Sciatic nerve (tissue), 2 donors: ENCODE results near the gene ZDHHC24. TPM values are rescaled to one million over a fixed set of nuclear protein-coding genes. Genes with fewer than 3 reads are reported as not detected.
"Not testable (repeated sequence)": the region's sequence is repeated elsewhere in the genome, so short reads cannot be mapped to it uniquely, and the experiment has no call there.

Experiments used
- ATAC-seq: fragments of 200-7000 bp; cut with Tn5 transposase; one replicate; pipeline ENCODE4 v1.9.1; 2020; ENCODE audit warnings: mild to moderate bottlenecking, moderate library complexity
- DNase-seq: peaks from one replicate; pipeline ENCODE4 v3.0.0-alpha.2; 2020; ENCODE audit warnings: low spot score
- intact Hi-C: fragments of 100-400 bp; cut with DNase I; formaldehyde crosslinking; loops from one replicate; pipeline ENCODE4 v1.14.2; 2022
- total RNA-seq: library from RNA; stranded (reverse); fragmentation: NEBNext Ultra II Directional; extraction: Animal tissue kit (Norgen Biotek cat#: 25700); gene quantifications from one replicate; pipeline ENCODE4 v1.2.1, GENCODE V29; 2021
- donor health status: DM: no; HTN: no; CAD: no.
- donor health status: DM: no; HTN: no; CAD: no.

Gene ZDHHC24
- total RNA-seq, 1 donor from 2014 or later, result 10.4 TPM

- DNase-seq, result no peak
- intact Hi-C loops, result no loop called here
- no peak for ATAC-seq
Observed at GRCh38 chr11:66548774-66549630, 3.2 kb upstream of the ZDHHC24 start.

GRCh38 chr11:66548041-66548440, 2.2 kb upstream of the ZDHHC24 start:
- intact Hi-C loops, result no loop called here
- ATAC-seq (no peak), DNase-seq (no peak)

DNA sequence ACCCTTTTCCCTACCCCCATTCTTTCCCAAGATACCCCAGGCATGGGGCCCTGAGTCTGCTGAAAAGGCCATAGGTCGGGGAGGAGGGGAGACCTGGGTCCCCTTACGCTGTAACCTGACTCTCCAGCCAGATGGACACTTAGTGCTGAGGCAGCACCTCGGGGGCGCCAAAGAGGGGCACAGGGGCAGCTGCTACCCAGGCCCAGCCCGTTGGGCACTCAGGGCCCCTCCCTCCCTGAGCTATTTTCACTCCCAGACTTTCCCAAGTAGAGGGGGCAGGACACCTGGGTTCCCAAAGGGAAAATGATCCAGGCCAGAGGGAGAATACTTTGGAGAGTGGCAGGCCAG, 1.8 kb upstream of the ZDHHC24 start:
- intact Hi-C loops, result no loop called here
- no peak for ATAC-seq
- no peak for DNase-seq

- intact Hi-C loops, result no loop called here
- ATAC-seq (no peak), DNase-seq (no peak)
Observed at GRCh38 chr11:66546966-66547661, 1.3 kb upstream of the ZDHHC24 start.

GRCh38 chr11:66546368-66546965, 619 bp upstream of the ZDHHC24 start, which contains the start of gene ACTN3:
Gene ACTN3 (plus strand): TSS chr11:66546903. CDS start chr11:66546938, 35 bp downstream.
- intact Hi-C loops, result no loop called here
- DNase-seq (peak; percentile 76), ATAC-seq (peak; percentile 58)

- DNase-seq, intact Hi-C loops, ATAC-seq: not testable (repeated sequence)
Observed at GRCh38 chr11:66544952-66545351, 896 bp downstream of the ZDHHC24 start.

DNA sequence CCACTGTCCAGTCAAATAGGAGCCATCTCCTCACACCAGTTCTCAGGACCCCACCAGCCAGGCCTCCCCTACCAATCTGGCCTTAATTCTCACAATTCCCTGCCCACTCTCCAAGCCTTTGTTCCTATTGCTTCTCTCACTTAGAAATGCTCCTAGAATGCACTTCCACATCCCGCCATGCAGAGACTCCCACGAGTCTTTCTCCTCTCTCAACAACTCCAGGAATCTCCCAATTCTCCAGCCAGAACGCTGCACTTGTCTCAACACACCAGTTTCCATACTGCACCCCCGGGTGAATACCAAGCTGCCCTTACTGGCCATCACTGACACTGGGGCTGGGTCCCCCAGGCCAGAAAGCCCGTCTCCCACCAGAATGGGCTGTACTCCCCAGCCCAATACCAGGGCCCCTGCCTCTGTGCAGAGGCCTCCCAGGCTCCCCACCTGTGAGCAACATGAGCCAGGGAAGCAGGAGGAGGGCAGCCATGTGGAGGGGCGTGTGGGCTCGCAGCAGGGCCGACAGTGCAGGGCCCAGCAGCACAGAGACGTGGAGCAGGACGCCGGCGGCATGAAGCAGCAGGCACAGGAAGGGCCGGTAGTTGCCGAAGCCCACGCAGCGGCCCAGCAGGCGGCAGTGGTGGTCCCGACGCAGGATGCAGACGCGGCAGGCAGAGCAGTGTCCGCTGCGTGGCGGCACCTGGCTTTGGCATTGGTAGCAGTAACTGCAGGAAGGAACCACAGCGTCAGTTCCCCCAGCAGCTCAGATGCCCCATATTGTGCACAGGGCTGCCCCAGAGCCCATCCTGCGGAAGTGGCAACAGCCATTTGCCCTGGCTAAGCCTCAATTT, 2.4 kb downstream of the ZDHHC24 start:
- DNase-seq (peak; percentile 73), ATAC-seq (no peak)
- intact Hi-C loops, result no loop called here

DNA sequence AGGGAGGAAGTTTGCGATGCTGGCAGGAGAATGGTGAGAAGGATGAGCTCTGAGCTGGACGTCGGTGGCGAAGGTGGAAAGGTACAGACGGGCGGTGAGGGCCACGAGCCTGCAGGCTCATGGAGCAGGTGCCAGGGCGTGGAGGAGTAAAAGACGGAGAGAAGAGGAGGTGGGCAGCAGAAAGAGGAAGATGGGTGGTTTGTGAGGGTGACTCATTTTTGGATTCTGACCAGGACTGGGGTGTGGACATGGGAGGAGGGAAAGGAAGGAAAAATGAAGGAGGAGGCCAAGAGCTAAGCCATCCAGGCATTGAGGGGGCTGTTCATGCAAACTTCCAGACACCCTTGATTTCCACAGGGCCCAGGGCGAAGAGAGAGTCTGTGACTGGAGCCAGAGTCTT, 3.5 kb downstream of the ZDHHC24 start:
- no peak for DNase-seq
- ATAC-seq, result no peak
- intact Hi-C loops, result no loop called here

- ATAC-seq, result no peak
- intact Hi-C loops, result no loop called here
- no peak for DNase-seq
Observed at GRCh38 chr11:66541892-66542291, 4.0 kb downstream of the ZDHHC24 start.

GRCh38 chr11:66540598-66540997, 5.2 kb downstream of the ZDHHC24 start:
- ATAC-seq, intact Hi-C loops, DNase-seq: not testable (repeated sequence)

DNA sequence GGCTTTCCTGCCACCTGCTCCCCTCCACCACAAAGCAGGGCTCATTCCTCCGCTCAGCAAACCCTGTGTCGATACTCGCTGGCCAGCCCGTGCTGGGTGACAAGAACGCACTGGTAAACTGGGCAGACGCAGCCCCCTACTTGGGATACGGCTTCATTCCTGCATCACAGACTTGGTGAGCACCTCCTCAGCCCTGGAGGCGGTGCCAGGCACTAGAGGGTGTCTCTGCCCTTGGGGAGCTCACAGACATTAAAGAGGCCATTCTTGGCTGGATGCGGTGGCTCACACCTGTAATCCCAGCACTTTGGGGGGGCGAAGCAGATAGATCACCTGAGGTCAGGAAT, 6.0 kb downstream of the ZDHHC24 start:
- ATAC-seq, result no peak
- no peak for DNase-seq
- intact Hi-C loops, result no loop called here

- intact Hi-C loops, result no loop called here
- DNase-seq (no peak), ATAC-seq (no peak)
Observed at GRCh38 chr11:66539170-66539869, 6.5 kb downstream of the ZDHHC24 start.

GRCh38 chr11:66532784-66533183, 13.1 kb downstream of the ZDHHC24 start:
- ATAC-seq (no peak), DNase-seq (no peak)
- intact Hi-C loops, result no loop called here

- intact Hi-C loops, result no loop called here
- DNase-seq, result no peak
- ATAC-seq, result no peak
Observed at GRCh38 chr11:66531841-66532240, 14.0 kb downstream of the ZDHHC24 start.

DNA sequence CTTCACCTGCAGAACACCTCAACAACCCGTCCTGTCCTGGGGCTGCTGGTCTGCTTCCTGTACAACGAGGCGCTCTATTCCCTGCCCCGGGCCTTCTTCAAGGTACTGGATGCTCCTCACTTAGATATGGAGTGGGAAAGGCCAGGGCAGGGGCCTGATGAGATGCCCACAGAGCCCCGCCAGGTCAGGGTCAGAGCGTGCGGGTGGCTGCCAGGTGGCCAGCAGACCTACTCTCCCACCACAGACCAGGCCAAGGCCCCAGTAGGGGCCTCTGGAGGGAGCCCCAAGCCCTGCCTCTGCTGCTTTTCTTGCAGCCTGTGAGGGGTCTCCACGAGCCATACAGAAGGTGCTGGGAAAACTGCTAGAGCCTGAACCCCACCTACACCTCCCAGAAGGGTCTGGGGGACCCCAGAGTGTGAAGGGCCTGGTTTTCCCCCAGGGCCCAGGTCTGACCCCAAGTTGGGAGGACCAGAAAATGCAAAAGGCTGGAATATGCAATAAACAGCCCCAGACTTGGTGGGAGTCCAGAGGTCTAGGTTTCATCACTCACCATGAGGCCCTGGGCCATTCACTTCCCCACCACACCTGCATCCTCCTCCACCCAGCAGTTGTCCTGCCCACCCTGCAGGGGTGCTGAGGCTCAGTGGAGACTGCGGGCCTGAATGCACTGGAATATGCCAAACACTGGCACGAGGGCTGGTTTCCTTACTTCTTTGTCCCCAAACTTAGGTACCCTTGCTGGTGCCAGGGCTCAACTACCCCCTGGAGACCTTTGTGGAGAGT, 14.7 kb downstream of the ZDHHC24 start:
- DNase-seq (no peak), ATAC-seq (peak; percentile 12)
- intact Hi-C loops, result no loop called here

- ATAC-seq (peak; percentile 18), DNase-seq (no peak)
- intact Hi-C loops, result no loop called here
Observed at GRCh38 chr11:66529655-66530054, 16.2 kb downstream of the ZDHHC24 start.

- intact Hi-C loops, result no loop called here
- DNase-seq (no peak), ATAC-seq (peak; percentile 18)
Observed at GRCh38 chr11:66529069-66529468, 16.8 kb downstream of the ZDHHC24 start.
